ENCODE results near the gene CLDN11.

- no peak for TF ChIP-seq TCF12 (IDR thresholded peaks at IDR 0.05)
- TF ChIP-seq, protein P1, sequence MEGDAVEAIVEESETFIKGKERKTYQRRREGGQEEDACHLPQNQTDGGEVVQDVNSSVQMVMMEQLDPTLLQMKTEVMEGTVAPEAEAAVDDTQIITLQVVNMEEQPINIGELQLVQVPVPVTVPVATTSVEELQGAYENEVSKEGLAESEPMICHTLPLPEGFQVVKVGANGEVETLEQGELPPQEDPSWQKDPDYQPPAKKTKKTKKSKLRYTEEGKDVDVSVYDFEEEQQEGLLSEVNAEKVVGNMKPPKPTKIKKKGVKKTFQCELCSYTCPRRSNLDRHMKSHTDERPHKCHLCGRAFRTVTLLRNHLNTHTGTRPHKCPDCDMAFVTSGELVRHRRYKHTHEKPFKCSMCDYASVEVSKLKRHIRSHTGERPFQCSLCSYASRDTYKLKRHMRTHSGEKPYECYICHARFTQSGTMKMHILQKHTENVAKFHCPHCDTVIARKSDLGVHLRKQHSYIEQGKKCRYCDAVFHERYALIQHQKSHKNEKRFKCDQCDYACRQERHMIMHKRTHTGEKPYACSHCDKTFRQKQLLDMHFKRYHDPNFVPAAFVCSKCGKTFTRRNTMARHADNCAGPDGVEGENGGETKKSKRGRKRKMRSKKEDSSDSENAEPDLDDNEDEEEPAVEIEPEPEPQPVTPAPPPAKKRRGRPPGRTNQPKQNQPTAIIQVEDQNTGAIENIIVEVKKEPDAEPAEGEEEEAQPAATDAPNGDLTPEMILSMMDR (IDR thresholded peaks at IDR 0.05), result no peak
- TF ChIP-seq SMC3 (IDR thresholded peaks at IDR 0.05; ENCODE audit: low read depth, low read length), result no peak
- no peak for TF ChIP-seq POLR2AphosphoS5 (IDR thresholded peaks at IDR 0.05; ENCODE audit: low read depth, low read length)
- TF ChIP-seq SIN3A (IDR thresholded peaks at IDR 0.05; ENCODE audit: borderline replicate concordance, low read depth, low read length), result no peak
- no peak for TF ChIP-seq GATA2 (CRISPR knock-in tag; IDR thresholded peaks at IDR 0.05)
- no peak for TF ChIP-seq FOXM1 (IDR thresholded peaks at IDR 0.05; ENCODE audit: low read depth)
- no peak for TF ChIP-seq CHD2 (IDR thresholded peaks at IDR 0.05; ENCODE audit: low read length, partially characterized antibody)
- TF ChIP-seq TAF1 (IDR thresholded peaks at IDR 0.05; ENCODE audit: borderline replicate concordance, low read depth, low read length), result no peak
- TF ChIP-seq REST (IDR thresholded peaks at IDR 0.05; ENCODE audit: low read depth, low read length), result no peak
- TF ChIP-seq NFIC (IDR thresholded peaks at IDR 0.05; ENCODE audit: borderline replicate concordance), result no peak
- no peak for TF ChIP-seq YY1 (IDR thresholded peaks at IDR 0.05; ENCODE audit: low read depth)
Observed at GRCh38 chr3:170413291-170413690, 5.4 kb upstream of the CLDN11 start.

Data from SK-N-SH (cell line).